GM19463 (cell line): Measurements from ENCODE around the gene LUZP1.
A peak's percentile ranks its signal among the peaks of the same experiment; 100 is the strongest.
"Not testable (repeated sequence)": the region's sequence is repeated elsewhere in the genome, so short reads cannot be mapped to it uniquely, and the experiment has no call there.

Experiments used
- ATAC-seq: cut with Tn5 transposase; IDR thresholded peaks from one replicate; pipeline ENCODE4 v1.9.1; 2021; ENCODE audit warnings: mild to moderate bottlenecking, moderate library complexity; ENCODE audit not compliant: unreplicated experiment

The LUZP1 gene

DNA sequence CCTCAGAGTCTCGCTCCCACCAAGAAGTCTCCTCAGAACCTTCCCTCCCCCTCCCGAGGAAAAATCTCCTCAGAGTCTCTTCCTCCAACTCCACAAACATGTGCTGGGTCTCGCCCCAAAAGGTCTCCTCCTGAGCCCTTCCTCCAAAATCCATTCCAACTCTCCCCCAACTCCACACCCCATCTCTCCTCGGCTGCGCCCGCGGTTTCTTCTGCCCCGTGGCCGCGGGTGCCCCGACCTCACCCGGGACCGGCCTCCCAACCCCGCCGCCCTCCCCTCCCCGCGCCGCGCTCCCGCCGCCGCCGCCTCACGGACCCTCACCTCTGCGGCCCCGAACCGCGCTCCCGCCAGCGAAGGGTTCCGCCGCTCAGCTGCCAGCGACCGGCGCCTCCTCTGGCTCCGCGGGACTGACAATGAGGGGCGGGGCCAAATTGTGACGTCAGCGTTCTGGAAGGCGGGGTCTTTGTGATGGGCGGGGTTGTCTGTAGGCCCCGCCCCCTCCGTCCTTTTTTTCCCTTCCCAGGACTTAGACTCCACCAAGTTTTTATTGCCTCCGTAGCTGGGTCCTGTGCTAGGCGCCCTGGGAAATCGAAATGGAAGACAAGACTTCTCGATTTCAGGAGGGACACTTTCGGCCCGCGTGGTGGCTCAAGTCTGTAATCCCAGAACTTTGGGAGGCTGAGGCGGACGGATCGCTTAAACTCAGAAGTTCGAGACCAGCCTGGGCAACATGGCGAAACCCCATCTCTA, at the start of gene LUZP1:
Gene LUZP1 (minus strand): TSS at position 412 of the 750 bp plus-strand sequence.
- peak; percentile 60 for ATAC-seq

DNA sequence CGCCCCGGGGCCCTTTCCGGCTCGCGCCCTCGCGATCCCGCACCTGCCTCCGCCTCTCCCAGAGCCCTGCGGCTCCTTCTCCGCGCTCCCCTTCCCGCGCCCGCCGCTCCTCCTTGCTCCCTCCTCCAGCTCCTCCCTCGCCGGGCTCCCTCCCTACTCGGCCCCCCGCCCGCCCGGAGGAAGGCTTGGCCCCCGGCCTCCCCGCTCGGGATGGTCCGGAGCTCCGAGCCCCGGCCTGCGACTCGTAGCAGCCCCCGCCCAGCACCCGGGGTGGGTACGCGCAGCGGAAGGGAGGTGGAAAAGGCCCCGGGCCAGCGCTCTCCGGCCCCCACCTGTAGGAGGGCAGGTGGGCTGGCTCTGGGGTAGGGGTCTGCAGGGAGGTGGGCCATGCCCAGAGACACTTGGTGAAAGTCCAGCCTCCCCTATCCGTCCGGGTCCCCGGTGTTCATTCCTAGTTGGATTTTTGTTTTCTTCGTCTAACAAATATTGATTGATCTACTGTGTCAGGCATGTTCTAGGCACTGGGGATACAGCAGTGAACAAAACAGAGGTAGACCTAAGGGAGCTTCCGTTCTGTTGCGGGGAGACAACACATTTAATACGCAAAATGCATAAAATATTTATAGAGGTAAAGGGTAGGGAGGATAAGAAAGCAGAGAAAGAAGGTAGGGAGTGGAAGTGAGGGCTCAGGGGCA, 48.9 kb upstream of the LUZP1 start, which contains the start of gene HTR1D:
Gene HTR1D (minus strand): TSS at position 82 of the 695 bp plus-strand sequence. CDS start 23,283 bp downstream, outside the sequence.
- ATAC-seq: no peak

DNA sequence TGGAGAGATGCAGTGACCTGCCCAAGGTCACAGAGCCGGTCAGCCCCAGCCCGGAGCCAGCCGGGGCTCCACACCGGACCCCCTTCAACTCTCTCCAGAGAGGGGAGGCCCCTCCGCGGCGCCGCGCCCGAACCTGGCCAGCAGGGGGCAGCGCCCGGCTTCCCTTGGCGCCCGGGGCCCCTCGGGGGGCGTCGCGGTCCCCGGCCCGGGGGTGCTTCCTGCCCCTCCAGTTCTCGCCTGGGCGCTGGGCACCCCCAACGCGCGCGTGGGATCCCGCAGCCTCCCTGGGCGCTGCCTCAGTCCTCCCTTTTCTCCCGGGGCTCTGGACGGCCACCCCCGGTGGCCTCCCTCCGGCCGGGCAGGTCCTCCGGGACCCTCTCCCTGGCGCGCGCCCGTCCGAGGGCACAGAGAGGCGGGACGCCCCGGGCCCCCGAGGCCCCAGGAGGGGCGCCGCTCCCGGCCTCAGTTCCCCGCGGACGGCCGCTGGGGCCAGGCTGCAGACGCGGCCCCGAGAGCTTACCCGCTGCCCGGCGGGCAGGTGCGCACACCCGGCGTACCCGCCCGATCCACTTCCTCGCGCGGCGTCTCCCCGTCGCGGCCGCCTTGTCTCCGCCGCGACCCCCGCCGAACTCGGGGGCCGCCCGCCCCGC, 48.2 kb upstream of the LUZP1 start:
- no peak for ATAC-seq

DNA sequence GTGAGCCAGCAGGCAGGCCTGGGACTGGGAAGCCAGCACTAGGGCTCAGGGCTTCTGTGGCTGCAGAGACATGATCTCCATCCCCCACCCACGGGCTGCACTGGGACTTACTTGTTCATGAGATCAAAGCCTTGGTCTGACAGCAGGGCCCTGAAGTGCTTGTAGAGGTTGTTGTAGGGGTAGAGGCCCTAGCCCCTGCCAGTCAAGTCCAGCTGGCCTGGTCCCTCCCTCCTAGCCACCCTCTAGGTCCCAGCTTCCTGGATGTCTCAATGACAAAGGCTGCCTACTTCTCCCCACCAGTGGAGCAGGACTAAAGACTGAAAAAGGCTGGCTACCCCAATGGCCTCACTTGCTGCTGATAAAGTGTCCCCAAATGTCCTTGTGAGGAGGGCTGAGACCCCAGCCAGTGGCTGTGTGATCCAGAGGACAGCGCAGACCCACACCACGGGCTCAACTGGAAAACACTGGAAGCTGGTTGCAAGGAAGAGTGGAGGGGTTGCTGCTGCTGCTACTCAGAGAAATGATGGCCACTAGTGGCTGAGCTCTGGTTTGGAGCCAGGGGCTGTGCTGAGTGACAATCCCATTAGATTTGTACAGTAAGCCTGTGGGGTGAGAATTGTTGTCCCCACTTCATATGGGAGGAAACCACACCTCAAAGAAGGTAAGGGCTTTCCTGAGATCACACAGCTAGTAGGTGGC, 47.2 kb upstream of the LUZP1 start:
- ATAC-seq: no peak

DNA sequence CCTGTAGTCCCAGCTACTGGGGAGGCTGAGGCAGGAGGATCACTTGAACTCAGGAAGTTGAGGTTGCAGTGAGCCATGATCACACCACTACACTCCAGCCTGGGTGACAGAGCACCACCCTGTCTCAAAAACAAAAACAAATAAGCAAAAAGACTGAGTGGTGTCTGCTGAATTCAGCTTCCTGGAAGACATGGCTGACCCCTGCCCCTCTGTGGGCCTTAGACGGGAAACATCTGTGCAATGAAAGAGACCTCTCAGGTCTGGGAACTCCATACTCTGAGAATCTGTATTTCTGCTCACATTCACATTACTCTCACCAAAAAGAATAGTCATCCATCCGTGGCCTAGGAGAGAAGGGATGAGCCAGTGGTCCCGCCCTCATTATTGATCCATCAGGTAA, 46.6 kb upstream of the LUZP1 start:
- ATAC-seq: no peak

DNA sequence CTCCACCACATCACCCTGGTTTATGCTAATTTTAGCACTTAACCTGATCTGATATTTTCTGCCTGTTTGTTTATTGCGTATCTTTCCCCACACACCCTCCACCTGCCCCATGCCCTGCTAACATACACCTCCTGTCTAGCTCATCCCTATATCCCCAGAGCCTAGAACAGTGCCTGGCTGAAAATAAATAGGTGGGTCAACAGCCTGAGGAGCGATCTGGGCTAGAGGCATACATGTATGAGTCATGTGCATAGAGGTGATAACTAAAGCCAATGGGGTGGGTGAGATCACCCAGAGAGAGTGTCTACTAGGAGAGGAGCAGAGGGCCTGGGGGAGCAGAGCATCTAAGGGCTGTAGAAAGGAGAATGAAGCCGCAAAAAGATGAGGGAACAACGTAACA, 46.0 kb upstream of the LUZP1 start:
- ATAC-seq: no peak

DNA sequence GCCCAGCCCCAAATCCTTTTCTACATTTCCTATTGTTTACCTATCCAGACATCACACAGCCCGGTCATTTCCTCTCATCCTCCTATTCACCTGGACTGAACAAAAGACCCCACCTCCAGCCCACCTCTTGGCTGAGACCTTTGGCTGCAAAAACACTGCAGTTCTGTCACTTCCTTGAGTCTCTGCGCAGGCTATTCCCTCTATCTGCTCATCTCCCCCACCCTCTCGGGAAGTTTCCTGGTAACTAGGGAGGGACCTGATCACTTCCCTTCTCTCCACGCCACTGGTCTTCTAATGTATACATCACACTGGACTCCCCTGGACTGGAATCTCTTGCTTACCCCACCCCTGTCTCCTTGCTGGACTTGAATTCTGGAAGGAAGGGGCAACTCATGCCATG, 43.3 kb upstream of the LUZP1 start:
- no peak for ATAC-seq

DNA sequence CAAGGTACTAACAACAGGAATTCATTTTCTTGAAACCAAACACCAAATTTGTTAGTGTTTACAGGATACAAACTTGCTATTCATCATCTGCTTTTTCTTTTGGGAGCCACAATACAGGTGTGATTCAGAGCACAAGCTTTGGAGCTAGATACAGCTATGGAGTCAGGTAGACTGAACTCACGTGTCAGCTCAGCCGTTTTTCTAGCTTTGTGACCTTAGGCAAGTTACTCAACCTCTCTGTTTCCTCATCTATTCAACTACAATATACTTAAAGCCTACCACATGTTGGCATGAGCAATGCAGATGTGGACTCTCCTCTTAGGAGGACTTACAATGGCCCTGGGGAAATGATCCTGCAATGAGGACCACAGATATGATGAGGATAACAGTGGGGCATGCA, 42.3 kb upstream of the LUZP1 start:
- ATAC-seq: no peak

DNA sequence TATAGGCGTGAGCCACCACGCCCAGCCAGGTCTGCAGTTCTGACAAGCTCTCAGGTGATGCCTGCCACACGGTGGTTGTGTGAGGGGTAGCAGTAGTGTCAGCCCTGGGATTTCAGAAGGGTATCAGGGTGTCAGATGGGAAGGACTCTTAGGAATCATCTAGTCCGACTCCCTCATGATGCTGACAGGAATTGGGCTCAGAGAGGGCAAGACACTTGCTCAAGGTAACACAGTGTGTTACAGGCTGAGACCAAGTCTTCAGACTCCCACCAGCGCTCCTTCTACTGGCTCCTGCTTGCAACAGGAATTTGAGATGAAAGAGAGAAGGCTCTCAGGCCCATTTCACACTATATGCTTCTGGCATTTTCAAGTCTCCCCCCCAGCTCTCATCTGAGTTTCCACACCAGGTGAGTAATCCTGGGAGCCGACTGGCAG, 41.7 kb upstream of the LUZP1 start:
- ATAC-seq: no peak

DNA sequence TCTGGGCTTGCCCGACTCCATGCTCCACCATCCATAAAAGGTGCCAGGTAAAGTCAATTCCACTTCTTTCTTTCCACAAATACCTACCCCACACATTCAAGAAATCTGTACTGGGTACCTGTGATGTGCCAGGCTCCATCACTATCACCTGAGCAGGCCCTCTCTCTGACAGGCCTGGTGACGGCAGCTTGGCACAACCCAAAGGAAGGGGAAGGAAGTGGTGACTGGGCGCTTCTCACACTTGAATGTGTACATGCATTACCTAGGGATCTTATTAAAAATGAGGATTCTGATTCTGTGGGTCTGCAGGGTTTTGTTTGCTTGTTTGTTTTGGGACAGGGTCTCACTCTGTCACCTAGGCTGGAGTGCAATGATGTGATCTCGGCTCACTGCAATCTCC, 41.1 kb upstream of the LUZP1 start:
- ATAC-seq: no peak

DNA sequence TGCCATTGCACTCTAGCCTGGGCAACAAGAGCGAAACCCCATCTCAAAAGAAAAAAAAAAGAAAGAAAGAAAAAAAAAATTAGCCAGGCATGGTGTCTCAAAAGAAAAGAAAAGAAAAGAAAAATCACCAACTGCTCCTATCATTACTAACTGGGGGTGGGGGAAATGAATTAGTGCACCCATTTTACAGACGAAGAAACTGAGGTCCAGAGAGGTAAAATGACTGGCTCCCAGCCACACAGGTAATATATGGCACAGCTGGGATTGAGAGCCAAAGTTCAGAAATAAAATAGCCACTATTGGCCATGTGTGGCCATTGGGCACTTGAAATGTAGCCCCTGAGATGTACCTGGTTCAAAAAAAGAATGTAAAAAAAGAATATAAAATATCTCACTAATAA, 39.9 kb upstream of the LUZP1 start:
- no peak for ATAC-seq

DNA sequence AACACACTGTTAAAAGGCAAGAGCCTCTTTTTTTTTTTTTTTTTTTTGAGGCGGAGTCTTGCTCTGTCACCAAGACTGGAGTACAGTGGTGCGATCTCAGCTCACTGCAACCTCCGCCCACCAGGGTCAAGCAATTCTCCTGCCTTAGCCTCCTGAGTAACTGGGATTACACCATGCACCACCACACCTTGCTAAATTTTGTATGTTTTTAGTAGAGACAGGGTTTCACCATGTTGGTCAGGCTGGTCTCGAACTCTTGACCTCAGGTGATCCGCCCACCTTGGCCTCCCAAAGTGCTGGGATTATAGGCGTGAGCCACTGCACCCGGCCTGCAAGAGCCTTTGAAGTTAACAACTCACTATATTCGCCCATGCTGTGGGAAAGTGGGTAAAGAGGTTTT, 39.1 kb upstream of the LUZP1 start:
- ATAC-seq: not testable (repeated sequence)

DNA sequence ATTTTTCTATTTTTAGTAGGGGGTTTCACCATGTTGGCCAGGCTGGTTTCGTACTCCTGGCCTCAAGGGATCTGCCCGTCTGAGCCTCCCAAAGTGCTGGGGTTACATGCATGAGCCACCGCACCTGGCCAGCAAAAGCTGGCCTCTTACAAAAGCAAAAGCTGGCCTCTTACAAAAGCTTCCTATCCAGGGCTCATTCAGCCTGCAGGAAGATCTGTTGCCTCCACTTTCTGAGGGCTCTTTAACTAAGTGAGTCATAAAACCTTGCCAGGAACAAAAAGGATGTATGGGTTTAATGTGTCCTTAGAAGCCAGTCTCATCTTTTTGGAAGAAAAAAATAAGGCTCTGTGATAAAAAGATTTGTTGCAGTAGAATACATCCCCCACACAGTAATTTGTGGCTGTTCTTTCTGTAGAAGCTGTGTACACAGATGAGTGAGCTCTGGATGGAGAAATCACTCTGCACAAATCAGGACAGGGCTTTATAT, 33.6 kb upstream of the LUZP1 start:
- ATAC-seq: no peak

DNA sequence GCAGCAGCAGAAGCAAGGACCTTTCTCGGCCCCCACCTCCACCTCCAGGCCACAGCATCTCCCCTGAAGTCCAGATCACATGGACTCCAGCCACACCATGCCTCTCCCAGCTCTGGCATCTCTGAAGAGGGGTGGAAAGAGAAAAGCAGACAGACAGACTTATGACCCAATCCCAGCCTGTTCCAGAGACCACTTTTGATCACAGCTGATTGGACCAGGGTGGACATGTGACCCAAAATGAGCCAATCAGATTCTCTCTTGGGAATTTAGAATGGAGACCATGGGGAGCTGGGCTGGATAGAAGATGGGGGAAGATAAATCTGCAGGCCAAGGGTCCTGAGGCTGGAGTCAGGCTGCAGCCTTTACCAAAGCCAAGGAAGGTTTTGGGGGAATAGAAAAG, 32.2 kb upstream of the LUZP1 start:
- no peak for ATAC-seq

DNA sequence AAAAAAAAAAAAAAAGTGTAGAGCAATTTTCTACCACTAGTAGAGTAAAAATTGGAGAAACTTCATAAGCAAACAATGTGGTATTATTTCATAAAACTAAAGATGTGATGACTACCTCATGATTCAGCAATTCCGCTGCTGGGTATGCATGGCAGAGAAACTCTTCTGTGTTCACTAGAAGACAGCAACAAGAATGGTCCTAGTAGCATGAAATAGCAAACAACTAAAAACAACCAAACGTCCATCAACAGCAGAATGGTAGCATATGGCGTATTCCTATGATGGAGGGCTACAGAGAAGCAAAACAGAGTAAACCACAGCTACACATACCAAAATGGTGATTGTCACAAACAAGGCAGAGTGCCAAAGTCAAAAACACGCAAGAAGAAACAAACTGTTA, 29.7 kb upstream of the LUZP1 start:
- no peak for ATAC-seq

DNA sequence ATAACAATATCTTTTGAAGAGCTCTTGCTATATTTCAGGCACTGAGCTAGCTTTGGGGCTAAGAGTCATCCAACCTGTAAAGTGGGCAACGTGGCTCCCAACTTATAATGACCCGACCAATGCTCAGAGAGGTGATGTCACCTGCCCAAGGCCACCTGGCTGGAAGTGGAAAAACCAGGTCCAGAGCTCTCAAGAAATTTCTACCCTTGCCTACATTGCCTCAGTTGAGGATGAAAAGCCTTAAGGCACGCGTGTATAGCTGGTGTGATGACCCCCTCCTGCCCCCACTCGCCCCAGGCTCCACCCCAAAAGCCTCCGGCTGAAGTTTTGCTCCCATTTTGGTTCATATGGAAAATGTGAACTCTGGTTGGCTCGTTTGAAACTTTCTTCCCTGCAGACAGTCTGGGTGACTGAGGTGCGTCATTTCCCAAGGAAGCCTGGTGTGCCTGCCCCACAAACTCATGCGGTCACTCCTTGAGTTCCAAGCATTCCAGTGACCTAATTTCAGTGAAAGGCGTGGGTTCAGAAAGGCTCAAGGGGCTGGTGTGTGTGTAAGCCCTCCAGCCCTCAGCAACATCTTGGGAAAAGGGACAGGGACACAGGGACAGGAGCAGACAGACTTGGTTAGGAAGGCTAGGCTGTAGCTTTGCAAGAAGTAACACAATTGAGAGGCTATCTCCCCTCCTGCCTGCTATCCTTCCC, 28.1 kb upstream of the LUZP1 start:
- no peak for ATAC-seq

DNA sequence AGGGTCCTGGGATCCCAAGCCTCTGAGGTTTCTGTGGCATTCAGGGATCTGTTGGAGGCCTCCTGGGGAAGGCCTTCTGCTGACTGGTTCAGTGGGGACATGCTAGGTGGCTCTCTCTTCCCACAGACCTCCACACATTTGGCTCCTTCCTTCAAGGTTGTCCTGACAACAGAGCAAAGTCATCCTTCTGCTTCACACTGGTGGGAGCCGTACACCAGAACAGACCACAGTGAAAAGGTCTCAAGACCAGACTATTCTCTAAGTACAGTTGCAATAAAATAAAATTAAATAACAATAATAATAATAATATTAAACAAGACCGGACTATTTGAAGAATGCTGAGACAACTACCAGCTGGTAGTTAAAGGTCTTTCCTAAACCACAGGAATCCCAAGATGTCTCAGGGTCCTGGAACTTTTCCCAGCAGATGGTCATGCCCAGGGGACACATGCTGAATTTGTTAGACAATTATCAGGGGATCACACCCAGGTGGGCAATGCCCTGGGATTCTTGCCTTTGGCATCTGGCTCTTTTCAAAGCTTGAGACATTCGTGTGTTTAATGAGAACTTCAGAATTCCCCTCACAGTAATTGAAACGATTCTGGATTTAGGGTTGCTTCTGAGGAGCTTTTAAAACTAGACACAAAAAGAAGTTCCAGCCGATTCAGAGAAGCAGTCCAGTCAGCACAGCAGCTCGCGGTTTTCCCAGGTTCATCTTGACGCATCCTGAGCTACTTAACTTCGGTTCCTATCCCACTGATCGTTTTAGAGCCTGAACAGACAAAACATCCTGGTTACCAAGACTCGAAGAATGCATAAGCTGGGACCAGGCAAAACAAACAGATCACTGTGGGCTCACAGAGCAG, 25.7 kb upstream of the LUZP1 start:
- ATAC-seq: no peak

DNA sequence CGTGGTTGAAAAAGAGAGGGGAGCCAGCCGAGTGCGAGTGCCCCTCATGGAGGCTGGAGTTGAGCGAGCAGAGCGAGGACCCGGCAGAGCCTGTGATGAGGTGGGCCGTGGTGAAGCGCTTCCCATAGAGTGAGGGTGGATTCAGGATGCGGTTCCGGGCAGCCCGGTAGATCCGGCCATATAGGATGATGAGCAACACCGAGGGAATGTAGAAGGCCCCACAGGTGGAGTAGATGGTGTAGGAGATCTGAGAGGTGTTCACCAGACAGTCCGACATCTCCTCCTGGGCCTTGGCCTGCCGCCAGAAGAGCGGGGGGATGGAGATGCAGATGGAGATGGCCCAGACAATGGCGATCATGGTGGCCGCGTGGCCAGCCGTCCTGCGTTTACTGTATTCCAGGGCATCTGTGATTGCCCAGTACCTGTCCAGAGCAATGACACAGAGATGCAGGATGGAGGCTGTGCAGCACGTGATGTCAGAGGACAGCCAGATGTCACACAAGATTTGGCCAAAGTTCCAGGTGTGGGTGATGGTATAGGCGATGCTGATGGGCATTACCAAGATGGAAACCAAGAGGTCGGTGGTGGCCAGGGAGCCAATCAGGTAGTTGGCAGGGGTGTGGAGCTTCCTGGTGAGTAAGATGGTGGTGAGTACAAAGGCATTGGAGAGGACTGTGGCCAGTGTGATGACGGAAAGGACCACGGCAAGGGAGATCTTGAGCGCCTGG, 24.9 kb upstream of the LUZP1 start:
- ATAC-seq: no peak

DNA sequence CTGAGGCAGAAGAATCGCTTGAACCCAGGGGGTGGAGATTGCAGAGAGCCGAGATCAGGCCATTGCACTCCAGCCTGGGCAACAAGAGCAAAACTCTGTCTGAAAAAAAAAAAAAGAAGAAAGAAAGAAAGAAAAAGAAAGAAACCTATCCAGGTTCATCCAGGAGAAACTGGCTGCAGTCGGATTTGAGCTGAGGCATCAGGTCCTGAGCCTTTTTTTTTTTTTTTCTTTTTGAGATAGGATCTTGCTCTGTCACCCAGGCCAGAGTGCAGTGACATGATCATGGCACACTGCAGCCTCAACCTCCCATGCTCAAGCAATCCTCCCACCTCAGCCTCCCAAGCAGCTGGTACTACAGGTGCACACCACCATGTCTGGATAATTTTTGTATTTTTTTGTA, 22.5 kb upstream of the LUZP1 start:
- ATAC-seq: no peak
